PC-3 (cell line): ENCODE data around the gene ERBB4.

Experiments
- CTCF ChIP-seq: fragments of 300-600 bp; sonication (generic); conservative IDR thresholded peaks from 2 replicates; pipeline ENCODE4 v1.5.1; 2017; ENCODE audit warnings: antibody characterized with exemption, low read depth, mild to moderate bottlenecking, low read length
- EZH2phosphoT487 ChIP-seq: fragments of 300-600 bp; sonication (generic); IDR thresholded peaks from 2 replicates; pipeline ENCODE4 v1.6.1; 2018; ENCODE audit warnings: mild to moderate bottlenecking, antibody characterized with exemption, low read length, borderline replicate concordance

- TF ChIP-seq CTCF (no peak), EZH2phosphoT487 (no peak)
Measured at GRCh38 chr2:212083492-212083891, 455.1 kb downstream of the ERBB4 start.
